GM18858 (cell line): Measurements from ENCODE around the gene CLSTN1.
"Not testable (repeated sequence)": the region's sequence is repeated elsewhere in the genome, so short reads cannot be mapped to it uniquely, and the experiment has no call there.

Experiments
- ATAC-seq: cut with Tn5 transposase; IDR thresholded peaks from one replicate; pipeline ENCODE4 v1.9.1; 2021; ENCODE audit not compliant: unreplicated experiment

The CLSTN1 gene

GRCh38 chr1:9798236-9799130 lies 25.3 kb downstream of the CLSTN1 start:
- no peak for ATAC-seq

GRCh38 chr1:9797049-9797448 lies 26.7 kb downstream of the CLSTN1 start:
- ATAC-seq = no peak

GRCh38 chr1:9794081-9794480 lies 29.7 kb downstream of the CLSTN1 start:
- ATAC-seq = no peak

GRCh38 chr1:9793291-9793690 lies 30.5 kb downstream of the CLSTN1 start:
- ATAC-seq = no peak

- ATAC-seq = no peak
These were observed 31.4 kb downstream of the CLSTN1 start for GRCh38 chr1:9792156-9793042.

- ATAC-seq = not testable (repeated sequence)
These were observed 34.1 kb downstream of the CLSTN1 start for GRCh38 chr1:9789700-9790099.

- ATAC-seq = no peak
These were observed 36.1 kb downstream of the CLSTN1 start for GRCh38 chr1:9787702-9788101.

GRCh38 chr1:9785406-9785805 lies 38.4 kb downstream of the CLSTN1 start:
- no peak for ATAC-seq

- no peak for ATAC-seq
These were observed 39.1 kb downstream of the CLSTN1 start for GRCh38 chr1:9784508-9785133.

- no peak for ATAC-seq
These were observed 40.9 kb downstream of the CLSTN1 start for GRCh38 chr1:9782897-9783296.

- ATAC-seq = no peak
These were observed 41.5 kb downstream of the CLSTN1 start for GRCh38 chr1:9782116-9782751.

GRCh38 chr1:9780554-9781110 lies 43.1 kb downstream of the CLSTN1 start:
- ATAC-seq = no peak

GRCh38 chr1:9778905-9779304 lies 44.9 kb downstream of the CLSTN1 start:
- ATAC-seq = no peak

- no peak for ATAC-seq
These were observed 47.1 kb downstream of the CLSTN1 start for GRCh38 chr1:9776685-9777084.

- no peak for ATAC-seq
These were observed 48.8 kb downstream of the CLSTN1 start for GRCh38 chr1:9774712-9775679.

- ATAC-seq = no peak
These were observed 53.5 kb downstream of the CLSTN1 start for GRCh38 chr1:9770298-9770697.

- no peak for ATAC-seq
These were observed 54.8 kb downstream of the CLSTN1 start for GRCh38 chr1:9768983-9769382.

GRCh38 chr1:9767964-9768668 lies 55.6 kb downstream of the CLSTN1 start:
- ATAC-seq = no peak
